WTC11 (cell line): ENCODE results near the gene WWP2.

ENCODE experiments used
- CTCF ChIP-seq: fragments of 200-600 bp; IDR thresholded peaks from 2 replicates; pipeline ENCODE4 v1.8.0; 2022; ENCODE audit warnings: antibody characterized with exemption
- ETV6 ChIP-seq: sonication (generic); formaldehyde crosslinking; IDR thresholded peaks from 2 replicates; pipeline ENCODE4 v1.8.1; 2022; ENCODE audit warnings: mild to moderate bottlenecking, missing genetic modification reagents
- IRF1 ChIP-seq: sonication (generic); formaldehyde crosslinking; IDR thresholded peaks from 2 replicates; pipeline ENCODE4 v1.8.0; 2023; ENCODE audit warnings: missing genetic modification reagents
- NFYB ChIP-seq: sonication (generic); formaldehyde crosslinking; conservative IDR thresholded peaks from 2 replicates; pipeline ENCODE4 v1.8.0; 2022; ENCODE audit warnings: low read depth, missing genetic modification reagents
- NR3C1 ChIP-seq: sonication (generic); formaldehyde crosslinking; conservative IDR thresholded peaks from 2 replicates; pipeline ENCODE4 v1.8.1; 2023; ENCODE audit warnings: low read depth, mild to moderate bottlenecking, missing genetic modification reagents
- TEAD1 ChIP-seq: sonication (generic); formaldehyde crosslinking; IDR thresholded peaks from 2 replicates; pipeline ENCODE4 v1.8.0; 2022; ENCODE audit warnings: mild to moderate bottlenecking, missing genetic modification reagents
- TEAD4 ChIP-seq: sonication (generic); formaldehyde crosslinking; IDR thresholded peaks from 2 replicates; pipeline ENCODE4 v1.8.0; 2022; ENCODE audit warnings: mild to moderate bottlenecking, missing genetic modification reagents
- ZNF121 ChIP-seq: sonication (generic); formaldehyde crosslinking; IDR thresholded peaks from 2 replicates; pipeline ENCODE4 v1.8.0; 2023; ENCODE audit warnings: missing genetic modification reagents
- ZNF138 ChIP-seq: sonication (generic); formaldehyde crosslinking; conservative IDR thresholded peaks from 2 replicates; pipeline ENCODE4 v1.8.1; 2022; ENCODE audit warnings: mild to moderate bottlenecking, moderate library complexity, missing genetic modification reagents
- ZNF317 ChIP-seq: sonication (generic); formaldehyde crosslinking; IDR thresholded peaks from 2 replicates; pipeline ENCODE4 v1.8.1; 2023; ENCODE audit warnings: low read depth, mild to moderate bottlenecking, moderate library complexity, missing genetic modification reagents, borderline replicate concordance
- TF ChIP-seq, protein P1 (sequence below): sonication (generic); formaldehyde crosslinking; IDR thresholded peaks from 2 replicates; pipeline ENCODE4 v1.8.0; 2022; ENCODE audit warnings: mild to moderate bottlenecking, missing genetic modification reagents

DNA sequence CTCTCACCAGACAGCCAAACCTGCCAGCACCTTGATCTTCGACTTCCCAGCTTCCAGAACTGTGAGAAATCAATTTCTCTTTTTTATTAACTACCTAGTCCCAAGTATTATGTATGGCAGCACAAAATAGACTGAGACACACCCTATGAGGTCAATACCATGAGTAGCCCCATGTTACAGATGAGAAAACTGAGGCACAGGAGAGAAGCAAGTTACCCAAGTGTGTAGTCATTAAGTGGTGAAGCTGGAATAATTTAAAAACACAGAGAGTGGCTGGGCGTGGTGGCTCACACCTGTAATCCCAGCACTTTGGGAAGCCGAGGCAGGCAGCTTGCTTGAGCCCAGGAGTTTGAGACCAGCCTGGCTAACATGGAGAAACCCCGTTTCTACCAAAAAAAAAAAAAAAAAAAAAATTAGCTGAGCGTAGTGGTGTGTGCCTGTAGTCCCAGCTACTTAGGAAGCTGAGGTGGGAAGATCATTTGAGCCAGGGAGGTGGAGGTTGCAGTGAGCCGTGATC lies 40.6 kb upstream of the WWP2 start:
- TF ChIP-seq TEAD1 (CRISPR knock-in tag) (no peak), NFYB (CRISPR knock-in tag) (no peak), ETV6 (no peak), ZNF138 (no peak), NR3C1 (no peak), IRF1 (CRISPR knock-in tag) (no peak), ZNF317 (CRISPR knock-in tag) (no peak), CTCF (no peak), ZNF121 (no peak), TEAD4 (CRISPR knock-in tag) (no peak)
- TF ChIP-seq, protein P1, sequence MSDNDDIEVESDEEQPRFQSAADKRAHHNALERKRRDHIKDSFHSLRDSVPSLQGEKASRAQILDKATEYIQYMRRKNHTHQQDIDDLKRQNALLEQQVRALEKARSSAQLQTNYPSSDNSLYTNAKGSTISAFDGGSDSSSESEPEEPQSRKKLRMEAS (CRISPR knock-in tag), result no peak
